ENCODE results near the gene KLHL29.

KLHL29 gene

DNA sequence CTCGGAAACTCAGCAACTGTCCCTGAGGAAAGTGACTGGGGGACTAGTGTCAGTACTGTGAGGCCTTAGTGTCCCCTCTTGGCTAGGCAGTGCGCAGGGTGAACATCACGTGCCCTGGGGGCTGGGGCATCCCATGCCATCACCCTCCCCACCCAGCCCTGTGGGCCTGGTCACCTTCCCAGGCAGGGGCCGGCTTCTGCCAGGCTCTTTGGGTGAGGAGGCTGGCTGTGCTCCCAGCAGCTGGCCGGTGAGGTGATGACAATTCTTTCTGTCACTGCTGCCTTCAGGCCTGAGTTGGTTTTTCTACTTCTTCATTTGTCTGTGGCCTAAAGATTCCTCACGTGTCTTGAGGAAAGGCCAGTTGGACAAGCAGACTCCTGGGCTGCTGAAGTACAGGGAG lies 180.8 kb downstream of the KLHL29 start:
- Histone ChIP-seq H3K27ac (ENCODE audit: low read length) (no peak overlapping the region), H3K4me2 (ENCODE audit: insufficient read depth, low read length) (no peak overlapping the region), H3K27me3 (ENCODE audit: insufficient read depth, low read length, poor library complexity) (peaks cover 11% of the 10 kb centered on the region), H3K79me2 (ENCODE audit: insufficient read depth, low read length) (no peaks in the 10 kb centered on the region), H3K4me1 (ENCODE audit: insufficient read depth, low read length) (no peaks in the 10 kb centered on the region), H4K20me1 (ENCODE audit: insufficient read depth, low read length) (0 out of 2 replicates have a peak, but pooled peaks cover 5% of the 10 kb centered on the region), H3K36me3 (ENCODE audit: insufficient read depth, low read length) (no peaks in the 10 kb centered on the region), H2AFZ (ENCODE audit: low read depth, low read length) (no peak overlapping the region), H3K9me3 (ENCODE audit: insufficient read depth, low read length, severe bottlenecking) (no peaks in the 10 kb centered on the region), H3K4me3 (ENCODE audit: low read depth in 1 of 2, low read length in 2 of 2) (no peak overlapping the region), H3K9ac (ENCODE audit: low read depth, low read length) (no peak overlapping the region)
- DNase-seq (no peak), ATAC-seq (ENCODE audit: insufficient read depth, low read depth) (no peak)
- no peak for TF ChIP-seq EZH2 (IDR thresholded peaks at IDR 0.05; ENCODE audit: borderline replicate concordance, low read depth, low read length, severe bottlenecking)
- TF ChIP-seq, protein P1, sequence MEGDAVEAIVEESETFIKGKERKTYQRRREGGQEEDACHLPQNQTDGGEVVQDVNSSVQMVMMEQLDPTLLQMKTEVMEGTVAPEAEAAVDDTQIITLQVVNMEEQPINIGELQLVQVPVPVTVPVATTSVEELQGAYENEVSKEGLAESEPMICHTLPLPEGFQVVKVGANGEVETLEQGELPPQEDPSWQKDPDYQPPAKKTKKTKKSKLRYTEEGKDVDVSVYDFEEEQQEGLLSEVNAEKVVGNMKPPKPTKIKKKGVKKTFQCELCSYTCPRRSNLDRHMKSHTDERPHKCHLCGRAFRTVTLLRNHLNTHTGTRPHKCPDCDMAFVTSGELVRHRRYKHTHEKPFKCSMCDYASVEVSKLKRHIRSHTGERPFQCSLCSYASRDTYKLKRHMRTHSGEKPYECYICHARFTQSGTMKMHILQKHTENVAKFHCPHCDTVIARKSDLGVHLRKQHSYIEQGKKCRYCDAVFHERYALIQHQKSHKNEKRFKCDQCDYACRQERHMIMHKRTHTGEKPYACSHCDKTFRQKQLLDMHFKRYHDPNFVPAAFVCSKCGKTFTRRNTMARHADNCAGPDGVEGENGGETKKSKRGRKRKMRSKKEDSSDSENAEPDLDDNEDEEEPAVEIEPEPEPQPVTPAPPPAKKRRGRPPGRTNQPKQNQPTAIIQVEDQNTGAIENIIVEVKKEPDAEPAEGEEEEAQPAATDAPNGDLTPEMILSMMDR (IDR thresholded peaks at IDR 0.05; ENCODE audit: borderline replicate concordance, extremely low read depth, low read length, poor library complexity, severe bottlenecking): no peak

DNA sequence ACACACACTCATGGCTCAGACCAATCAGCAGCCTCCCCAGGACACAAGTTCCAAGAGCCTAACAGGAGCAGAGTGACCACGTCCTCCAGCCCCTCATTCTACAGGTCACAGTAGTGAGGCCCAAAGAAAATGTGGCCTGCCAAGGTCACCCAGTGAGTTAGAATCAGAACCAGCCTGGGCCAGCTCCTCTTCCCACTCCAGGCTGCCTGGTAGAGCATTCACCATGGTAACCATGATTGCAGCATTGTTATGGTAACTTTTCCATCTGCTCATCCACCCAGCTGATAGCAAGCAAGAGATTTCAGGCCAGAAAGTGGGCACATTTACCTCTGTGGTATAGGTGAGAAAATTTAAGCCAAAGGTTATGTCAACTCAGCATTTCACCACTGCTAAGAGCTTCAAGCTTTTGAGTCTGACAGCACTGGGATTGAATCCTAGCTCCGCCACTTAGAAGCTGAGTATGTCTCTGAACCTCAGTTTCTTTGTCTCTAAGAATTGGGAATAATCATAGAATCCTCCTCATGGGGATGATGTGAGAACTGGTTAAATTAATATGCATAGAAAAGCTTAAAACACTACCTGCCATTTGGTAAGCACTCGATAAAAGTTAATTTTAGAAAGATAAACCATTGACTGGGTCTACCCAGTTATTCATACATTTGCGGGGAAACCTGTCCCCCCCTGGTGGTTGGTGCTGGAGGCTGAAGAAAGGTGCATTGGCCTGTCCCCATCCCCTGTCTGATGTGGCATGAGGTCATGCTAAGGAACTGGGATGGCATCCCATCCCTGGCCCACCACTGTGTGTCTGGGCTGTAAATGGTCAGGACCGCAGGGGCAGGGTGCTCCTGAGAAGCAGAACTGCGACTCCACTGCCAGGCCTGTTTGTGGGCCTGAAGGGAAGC lies 181.5 kb downstream of the KLHL29 start:
- H3K4me1 ChIP-seq (ENCODE audit: insufficient read depth, low read length): no peaks in the 10 kb centered on the region
- no peak overlapping the region for H3K4me2 ChIP-seq (ENCODE audit: insufficient read depth, low read length)
- H3K9ac ChIP-seq (ENCODE audit: low read depth, low read length): no peak overlapping the region
- H2AFZ ChIP-seq (ENCODE audit: low read depth, low read length): no peak overlapping the region
- ATAC-seq (ENCODE audit: insufficient read depth, low read depth) (peak; percentile 76; the same call in 2 of the 3 replicates), DNase-seq (peak; percentile 42)
- H3K36me3 ChIP-seq (ENCODE audit: insufficient read depth, low read length): no peaks in the 10 kb centered on the region
- H4K20me1 ChIP-seq (ENCODE audit: insufficient read depth, low read length): 0 out of 2 replicates have a peak, but pooled peaks cover 5% of the 10 kb centered on the region
- no peak overlapping the region for H3K4me3 ChIP-seq (ENCODE audit: low read depth in 1 of 2, low read length in 2 of 2)
- no peak for TF ChIP-seq EZH2 (IDR thresholded peaks at IDR 0.05; ENCODE audit: borderline replicate concordance, low read depth, low read length, severe bottlenecking)
- TF ChIP-seq, protein P1 (IDR thresholded peaks at IDR 0.05; ENCODE audit: borderline replicate concordance, extremely low read depth, low read length, poor library complexity, severe bottlenecking): peak; percentile 66
- H3K79me2 ChIP-seq (ENCODE audit: insufficient read depth, low read length): no peaks in the 10 kb centered on the region
- no peak overlapping the region for H3K27ac ChIP-seq (ENCODE audit: low read length)
- H3K9me3 ChIP-seq (ENCODE audit: insufficient read depth, low read length, severe bottlenecking): no peaks in the 10 kb centered on the region
- peaks cover 11% of the 10 kb centered on the region for H3K27me3 ChIP-seq (ENCODE audit: insufficient read depth, low read length, poor library complexity)

DNA sequence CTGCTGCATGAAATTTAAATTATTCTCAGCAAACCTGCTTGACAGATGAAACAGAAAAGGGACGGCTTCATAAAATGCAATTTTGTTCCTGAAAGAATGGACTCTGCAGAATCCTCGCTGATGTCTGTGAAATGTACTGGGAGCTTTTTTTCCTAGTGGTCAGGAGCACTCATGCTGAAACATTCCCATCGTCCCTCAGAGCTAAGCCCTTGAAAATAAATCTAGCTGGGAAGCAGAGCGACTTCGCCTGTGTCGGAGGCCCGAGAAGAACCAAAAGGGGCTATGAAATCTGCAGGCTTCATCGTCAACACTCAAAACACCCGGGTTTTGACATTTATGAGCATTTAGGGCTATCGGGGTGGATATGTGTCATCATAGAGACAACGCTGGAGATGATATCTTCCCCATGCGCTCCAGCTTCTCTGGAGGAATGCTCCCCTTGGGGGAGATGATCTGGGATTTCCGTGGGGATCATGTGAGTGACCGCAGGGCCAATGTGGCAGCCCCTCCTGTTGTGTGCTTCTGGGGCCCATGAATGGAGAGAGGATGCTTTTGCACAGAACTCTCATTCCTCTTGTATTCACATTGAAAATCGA lies 182.3 kb downstream of the KLHL29 start:
- H4K20me1 ChIP-seq (ENCODE audit: insufficient read depth, low read length): 0 out of 2 replicates have a peak, but pooled peaks cover 5% of the 10 kb centered on the region
- no peak for ATAC-seq (ENCODE audit: insufficient read depth, low read depth)

More for the DNA sequence above, 182.3 kb downstream of the KLHL29 start:
- Histone ChIP-seq H3K9ac (ENCODE audit: low read depth, low read length) (no peak overlapping the region), H3K4me1 (ENCODE audit: insufficient read depth, low read length) (no peaks in the 10 kb centered on the region), H3K4me3 (ENCODE audit: low read depth in 1 of 2, low read length in 2 of 2) (no peak overlapping the region), H3K36me3 (ENCODE audit: insufficient read depth, low read length) (no peaks in the 10 kb centered on the region), H3K79me2 (ENCODE audit: insufficient read depth, low read length) (no peaks in the 10 kb centered on the region), H3K27me3 (ENCODE audit: insufficient read depth, low read length, poor library complexity) (peaks cover 11% of the 10 kb centered on the region), H3K4me2 (ENCODE audit: insufficient read depth, low read length) (no peak overlapping the region), H2AFZ (ENCODE audit: low read depth, low read length) (no peak overlapping the region), H3K9me3 (ENCODE audit: insufficient read depth, low read length, severe bottlenecking) (no peaks in the 10 kb centered on the region), H3K27ac (ENCODE audit: low read length) (no peak overlapping the region)
- no peak for DNase-seq
- TF ChIP-seq EZH2 (IDR thresholded peaks at IDR 0.05; ENCODE audit: borderline replicate concordance, low read depth, low read length, severe bottlenecking): no peak
- TF ChIP-seq, protein P1 (IDR thresholded peaks at IDR 0.05; ENCODE audit: borderline replicate concordance, extremely low read depth, low read length, poor library complexity, severe bottlenecking): no peak

All from DND-41 (cell line).